Right ventricle myocardium superior (tissue), 1 donor: ENCODE results near the gene ACSM4. TPM values are rescaled to one million over a fixed set of nuclear protein-coding genes. Genes with fewer than 3 reads are reported as not detected.
"Not testable (repeated sequence)": the region's sequence is repeated elsewhere in the genome, so short reads cannot be mapped to it uniquely, and the experiment has no call there.

Experiments
- ATAC-seq: fragments of 200-7000 bp; cut with Tn5 transposase; one replicate; pipeline ENCODE4 v1.9.1; 2020; ENCODE audit warnings: mild to moderate bottlenecking; ENCODE audit not compliant: poor library complexity
- DNase-seq: peaks from one replicate; pipeline ENCODE4 v3.0.0-alpha.2; 2020
- intact Hi-C: fragments of 100-400 bp; cut with DNase I; formaldehyde crosslinking; loops from one replicate; pipeline ENCODE4 v1.11.2; 2022
- long read RNA-seq: library from polyadenylated mRNA; unstranded; transcript quantifications from one replicate; pipeline ENCODE4 v2.0.0, GENCODE V29; 2021
- total RNA-seq: library from RNA; stranded (reverse); fragmentation: NEBNext Ultra II Directional; extraction: Animal tissue kit (Norgen Biotek cat#: 25700); gene quantifications from one replicate; pipeline ENCODE4 v1.2.1, GENCODE V29; 2021
- donor health status: DM: no; HTN: yes; CAD: no; lungs with severe emphysema.

ACSM4 gene
- total RNA-seq, result not detected
- long read RNA-seq, result 0 reads

- intact Hi-C loops, result no loop called here
- ATAC-seq (no peak), DNase-seq (no peak)
These were observed at the start of gene ACSM4 for GRCh38 chr12:7303772-7304171. ACSM4 (plus strand) TSS chr12:7304072; CDS start chr12:7304332, 260 bp downstream.

GRCh38 chr12:7259060-7259459 lies 44.8 kb upstream of the ACSM4 start:
- ATAC-seq (no peak), DNase-seq (no peak)
- intact Hi-C loops, result no loop called here

DNA sequence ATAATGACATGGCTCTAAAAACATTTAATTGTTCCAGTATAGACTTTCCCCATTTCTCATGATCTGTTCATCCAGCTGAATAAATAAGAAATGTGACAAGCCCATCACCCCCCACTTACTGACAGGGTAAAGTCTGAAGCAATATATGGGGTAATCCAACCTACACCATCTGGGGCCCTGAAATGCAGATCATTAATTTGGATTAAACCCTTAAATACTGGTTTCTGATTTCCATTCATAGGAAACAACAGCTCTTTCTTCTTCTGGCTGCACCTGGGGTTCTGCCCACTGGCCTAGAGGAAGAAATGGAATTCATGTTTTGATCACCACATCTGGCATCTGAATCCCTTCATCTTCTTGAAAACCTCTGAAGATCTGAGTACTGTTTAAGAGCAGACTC lies 39.3 kb upstream of the ACSM4 start:
- no peak for DNase-seq
- intact Hi-C loops, result no loop called here
- no peak for ATAC-seq

DNA sequence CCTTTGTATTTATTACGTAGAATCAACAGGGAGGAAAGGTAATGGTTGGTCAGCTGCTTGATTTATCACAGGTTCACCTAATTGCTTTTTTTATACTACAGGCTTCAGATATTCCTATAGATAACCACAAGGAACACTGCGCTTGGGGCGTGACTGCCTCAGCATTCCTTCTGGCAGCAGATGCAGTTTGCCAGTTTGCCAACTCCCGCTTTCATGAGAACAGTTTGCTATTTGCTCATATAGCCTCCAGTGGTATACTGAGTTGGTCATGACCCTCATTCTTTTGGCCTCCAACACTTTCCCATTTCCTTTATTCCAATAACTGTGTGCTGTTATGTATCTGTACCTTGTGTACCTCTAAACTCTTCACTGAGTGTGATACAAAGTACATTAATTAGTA lies 38.6 kb upstream of the ACSM4 start:
- DNase-seq (no peak), ATAC-seq (no peak)
- intact Hi-C loops, result no loop called here

- DNase-seq, result no peak
These were observed 34.6 kb upstream of the ACSM4 start for GRCh38 chr12:7269273-7269672.

DNA sequence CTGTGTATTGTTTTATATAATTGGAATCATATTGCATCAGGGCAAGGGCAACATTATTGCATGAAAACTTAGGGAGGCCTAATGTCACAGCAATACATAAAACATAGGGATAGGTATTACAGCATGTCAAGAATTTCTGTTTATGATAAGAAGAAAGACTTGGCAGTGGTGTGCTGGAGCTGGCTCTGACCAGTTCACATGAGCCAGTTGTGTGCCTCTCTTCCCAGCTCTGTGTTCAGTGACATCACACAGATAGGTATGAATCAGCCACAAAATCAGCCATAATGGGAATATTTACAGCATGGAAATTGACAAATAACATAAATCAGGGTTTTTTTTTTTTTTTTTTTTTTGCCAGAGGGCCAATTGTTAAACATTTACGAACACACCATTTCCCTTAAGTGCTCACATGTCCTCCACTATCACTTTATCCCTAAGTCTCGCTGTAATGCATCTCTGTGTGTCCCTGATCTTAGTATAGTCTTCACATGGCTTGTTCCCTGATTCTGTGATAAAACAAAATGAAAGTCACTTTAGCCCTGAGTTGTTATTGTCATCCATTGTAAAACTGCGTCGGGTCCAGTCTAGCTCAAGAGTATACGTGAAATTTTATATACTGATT lies 31.9 kb upstream of the ACSM4 start:
- intact Hi-C loops, result no loop called here
- DNase-seq (no peak), ATAC-seq (no peak)

More at GRCh38 chr12:7269273-7269672, 34.6 kb upstream of the ACSM4 start:
- intact Hi-C loops, result no loop called here
- no peak for ATAC-seq

- DNase-seq, intact Hi-C loops, ATAC-seq: not testable (repeated sequence)
These were observed 28.4 kb upstream of the ACSM4 start for GRCh38 chr12:7275482-7275881.

- DNase-seq, result no peak
- intact Hi-C loops, result no loop called here
These were observed 21.0 kb upstream of the ACSM4 start for GRCh38 chr12:7282844-7283243.

DNA sequence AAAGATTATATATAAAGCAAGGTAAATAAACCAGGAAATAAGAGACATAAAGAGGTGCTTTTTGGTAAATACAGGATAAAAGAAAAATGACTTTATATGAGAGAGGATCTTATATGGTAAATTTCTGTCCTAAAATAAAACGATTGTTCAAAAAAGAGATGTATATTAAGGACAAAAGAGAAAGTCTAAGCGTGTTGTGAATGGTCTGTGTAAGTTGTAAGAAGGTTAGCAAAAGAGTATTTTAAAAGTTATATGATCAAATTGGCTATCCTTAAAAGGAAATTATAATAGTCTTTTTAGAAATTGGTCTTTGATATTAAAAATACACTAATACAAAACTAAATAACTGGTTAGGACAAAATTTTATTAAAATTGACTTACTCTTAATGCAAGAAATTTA lies 14.1 kb upstream of the ACSM4 start:
- intact Hi-C loops, result no loop called here
- no peak for ATAC-seq
- no peak for DNase-seq

More at GRCh38 chr12:7282844-7283243, 21.0 kb upstream of the ACSM4 start:
- no peak for ATAC-seq

DNA sequence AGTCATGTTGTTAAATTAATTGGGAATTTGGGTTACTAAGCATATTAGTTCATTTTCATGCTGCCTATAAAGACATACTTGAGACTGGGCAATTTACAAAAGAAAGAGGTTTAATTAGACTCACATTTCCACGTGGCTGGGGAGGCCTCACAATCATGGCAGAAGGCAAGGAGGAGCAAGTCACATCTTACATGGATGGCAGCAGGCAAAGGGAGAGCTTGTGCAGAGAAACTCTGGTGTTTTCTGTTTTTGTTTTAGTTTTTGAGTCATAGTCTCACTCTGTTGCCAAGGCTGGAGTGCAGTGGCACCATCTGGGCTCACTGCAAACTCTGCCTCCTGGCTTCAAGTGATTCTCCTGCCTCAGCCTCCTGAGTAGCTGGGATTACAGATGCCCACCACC lies 13.3 kb upstream of the ACSM4 start:
- ATAC-seq, intact Hi-C loops, DNase-seq: not testable (repeated sequence)

DNA sequence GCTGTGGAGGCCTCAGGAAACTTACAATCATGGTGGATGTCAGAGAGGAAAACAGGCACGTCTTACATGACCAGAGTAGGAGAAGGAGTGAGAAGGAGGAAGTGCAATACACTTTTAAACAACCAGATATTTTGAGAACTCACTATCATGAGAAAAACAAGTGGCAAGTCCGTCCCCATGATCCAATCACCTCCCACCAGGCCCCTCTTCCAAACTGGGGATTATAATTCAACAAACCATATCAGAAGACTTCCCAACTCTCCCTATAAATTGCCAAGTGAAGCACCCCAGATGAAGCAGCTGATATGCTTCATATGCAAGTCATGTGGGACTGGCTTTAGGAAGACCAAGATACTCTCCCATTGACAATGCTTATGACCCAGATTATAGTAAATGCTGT lies 11.6 kb upstream of the ACSM4 start:
- intact Hi-C loops, result no loop called here
- DNase-seq (no peak), ATAC-seq (no peak)

DNA sequence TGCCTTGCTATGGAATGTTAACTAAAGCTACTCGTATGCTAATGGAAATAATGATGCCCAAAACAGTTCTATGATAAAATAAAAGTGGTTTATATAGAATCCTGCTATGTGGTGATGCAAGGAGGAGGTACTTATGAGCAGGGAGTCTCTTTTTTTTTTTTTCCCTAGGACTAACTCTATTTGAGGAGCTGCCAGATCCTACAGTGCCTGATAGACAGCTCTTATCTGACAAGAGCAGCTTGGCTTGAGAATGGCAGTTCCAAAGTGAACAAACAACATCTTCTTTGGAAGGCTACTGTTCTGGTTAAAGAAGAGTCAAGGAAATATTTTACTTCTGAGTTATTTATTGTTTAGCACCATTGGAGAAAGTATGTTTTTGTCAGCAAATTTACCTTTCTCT lies 10.2 kb upstream of the ACSM4 start:
- intact Hi-C loops, result no loop called here
- no peak for ATAC-seq
- DNase-seq, result no peak

- DNase-seq (no peak), ATAC-seq (no peak)
- intact Hi-C loops, result no loop called here
These were observed 8.3 kb upstream of the ACSM4 start for GRCh38 chr12:7295529-7295928.

DNA sequence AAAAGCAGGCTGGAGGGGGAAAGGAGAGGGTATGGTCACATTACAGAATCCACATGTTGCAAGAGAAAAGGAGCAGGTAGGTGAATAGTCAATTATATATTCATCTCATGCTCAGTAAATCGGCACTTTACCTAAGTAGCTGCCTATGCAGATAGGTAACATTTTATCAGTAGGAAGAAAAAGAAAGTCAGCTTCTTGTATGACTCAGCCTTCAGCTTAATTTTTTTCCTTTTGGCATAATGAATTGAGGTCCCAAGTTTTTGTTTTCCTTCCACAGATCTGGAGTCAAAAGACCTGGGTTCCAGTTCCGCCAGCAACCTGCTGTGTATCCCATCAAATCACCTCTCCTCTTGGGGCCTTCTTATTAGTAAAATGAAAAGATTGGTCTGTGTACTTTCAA lies 6.0 kb upstream of the ACSM4 start:
- intact Hi-C loops, result no loop called here
- no peak for DNase-seq
- ATAC-seq, result no peak

GRCh38 chr12:7302266-7302986 lies 1.4 kb upstream of the ACSM4 start:
- DNase-seq, result no peak
- intact Hi-C loops, result no loop called here
- no peak for ATAC-seq

- intact Hi-C loops, result no loop called here
- DNase-seq, result no peak
- ATAC-seq, result no peak
These were observed 642 bp upstream of the ACSM4 start for GRCh38 chr12:7303230-7303629.

GRCh38 chr12:7304456-7304855 lies 584 bp downstream of the ACSM4 start:
- DNase-seq, result no peak
- ATAC-seq, result no peak
- intact Hi-C loops, result no loop called here

DNA sequence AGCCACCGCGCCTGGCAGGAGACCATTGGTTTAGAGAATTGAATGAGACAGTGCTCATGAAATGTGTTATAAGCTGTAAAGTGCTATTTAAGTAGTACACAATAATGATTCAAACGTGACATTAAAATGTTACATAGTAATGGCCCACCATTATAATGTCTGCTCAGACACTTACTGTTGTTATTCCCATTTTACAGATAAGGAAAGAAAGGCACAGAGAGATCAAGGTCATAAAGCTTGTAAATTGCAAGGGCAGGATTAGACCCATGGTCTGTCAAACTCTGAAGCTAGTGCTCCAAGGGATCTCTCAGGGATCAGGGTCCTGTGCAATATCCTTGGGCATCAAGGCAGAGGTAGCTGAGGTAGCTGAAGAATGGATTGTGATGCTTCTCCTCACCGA lies 6.2 kb downstream of the ACSM4 start:
- no peak for DNase-seq
- intact Hi-C loops, result no loop called here
- no peak for ATAC-seq

- ATAC-seq, result no peak
- intact Hi-C loops, result no loop called here
These were observed 16.1 kb downstream of the ACSM4 start for GRCh38 chr12:7319930-7320329.

DNA sequence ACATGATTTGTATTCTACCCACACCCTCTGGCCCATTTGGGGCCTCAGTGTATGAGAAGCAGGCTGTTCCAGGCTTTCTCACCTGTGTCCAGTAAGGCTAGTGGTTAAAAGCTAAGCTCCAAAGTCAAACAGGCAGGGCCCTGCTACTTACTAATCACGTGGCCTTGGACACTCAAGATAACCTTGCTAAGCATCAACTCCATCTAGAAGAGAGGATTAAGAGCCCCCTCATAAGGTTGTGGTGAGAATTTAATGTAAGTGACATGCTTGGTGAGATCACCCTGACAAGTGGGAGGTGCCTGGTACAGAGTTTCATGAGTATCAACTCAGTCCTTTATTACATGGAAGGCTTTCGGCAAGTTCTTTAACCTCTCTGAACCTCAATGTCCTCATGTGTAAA lies 17.8 kb downstream of the ACSM4 start:
- intact Hi-C loops, result no loop called here
- DNase-seq (no peak), ATAC-seq (no peak)

More at GRCh38 chr12:7319930-7320329, 16.1 kb downstream of the ACSM4 start:
- no peak for DNase-seq
